HG03108 (cell line): ENCODE measurements around the gene PTGDS.

Experiments used
- ATAC-seq: cut with Tn5 transposase; IDR thresholded peaks from one replicate; pipeline ENCODE4 v1.9.1; 2021; ENCODE audit warnings: moderate library complexity; ENCODE audit not compliant: unreplicated experiment

PTGDS gene

DNA sequence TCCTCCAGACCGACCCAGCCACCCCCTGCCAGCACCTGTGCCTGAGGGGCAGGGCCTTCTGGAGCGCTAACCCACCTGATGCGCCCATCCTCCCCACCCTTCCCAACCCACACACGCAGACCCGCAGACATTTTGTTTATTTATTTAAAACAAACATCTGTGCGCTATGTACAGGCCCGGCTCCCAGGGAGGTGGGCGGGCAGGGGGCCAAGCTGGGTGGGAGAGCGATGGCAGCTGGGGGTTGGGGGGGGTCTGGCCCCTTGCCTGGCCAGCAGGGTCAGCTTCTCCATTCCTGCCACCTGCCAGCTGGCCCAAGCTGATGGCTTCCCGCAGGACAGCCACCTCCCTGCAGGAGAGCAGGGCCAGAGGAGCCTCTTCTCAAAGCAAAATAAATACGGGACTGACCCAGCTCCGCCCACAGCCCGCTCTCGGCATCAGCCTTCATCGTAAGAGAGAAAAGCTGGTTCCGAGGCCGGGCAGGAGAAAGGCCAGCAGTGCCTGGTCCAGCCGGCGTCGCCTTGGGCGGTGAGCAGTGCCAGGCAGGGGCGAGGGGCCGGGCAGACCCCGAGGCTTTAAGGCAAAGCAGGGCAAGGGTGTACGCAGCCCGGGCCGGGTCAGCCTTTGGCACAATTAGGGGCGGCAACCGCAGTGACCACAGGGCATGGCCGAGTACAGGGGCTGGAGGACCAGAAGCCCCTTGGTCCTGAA, 30.0 kb downstream of the PTGDS start:
- ATAC-seq = no peak

DNA sequence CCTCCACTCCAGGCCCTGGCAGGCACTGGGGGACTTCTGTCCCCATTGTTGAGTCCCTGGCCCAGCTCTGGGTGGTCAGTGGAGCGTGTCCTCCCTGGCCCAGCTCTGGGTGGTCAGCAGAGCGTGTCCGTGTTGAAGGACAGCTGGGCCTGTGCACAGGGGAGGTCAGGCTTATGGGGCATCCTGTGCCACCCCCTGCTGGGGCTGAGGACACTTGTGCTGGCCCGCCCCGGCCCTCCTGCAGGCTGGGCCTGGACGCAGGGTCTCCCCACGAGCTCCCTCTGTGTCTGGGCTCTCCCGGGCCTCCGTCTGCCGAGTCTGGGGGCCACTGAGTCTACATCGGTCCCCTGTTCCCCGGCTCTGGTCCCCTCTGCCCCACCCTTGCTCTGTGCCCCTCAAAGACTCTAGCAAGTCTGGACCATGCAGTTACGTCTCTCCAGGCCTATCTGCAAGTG, 30.5 kb downstream of the PTGDS start:
- ATAC-seq = no peak

DNA sequence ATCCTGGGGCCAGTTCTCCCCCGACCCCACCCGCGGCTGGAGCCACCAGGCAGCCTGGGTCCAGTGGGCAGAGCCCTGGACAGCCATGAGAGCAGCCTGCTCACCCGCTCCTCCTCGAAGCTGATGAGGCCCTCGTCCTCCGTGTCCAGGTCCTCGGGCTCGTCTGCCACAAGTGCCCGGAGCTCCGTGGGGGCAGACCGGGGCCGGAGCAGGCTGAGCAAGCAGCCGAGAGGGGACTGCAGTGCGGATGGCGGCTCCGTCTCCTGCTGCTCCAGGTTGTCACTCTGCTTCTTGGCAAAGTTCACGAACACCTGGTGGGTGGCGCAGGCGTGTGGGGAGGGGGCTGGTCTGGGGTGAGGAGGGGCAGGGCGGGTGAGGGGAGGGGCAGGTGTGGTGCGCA, 31.0 kb downstream of the PTGDS start:
- no peak for ATAC-seq

DNA sequence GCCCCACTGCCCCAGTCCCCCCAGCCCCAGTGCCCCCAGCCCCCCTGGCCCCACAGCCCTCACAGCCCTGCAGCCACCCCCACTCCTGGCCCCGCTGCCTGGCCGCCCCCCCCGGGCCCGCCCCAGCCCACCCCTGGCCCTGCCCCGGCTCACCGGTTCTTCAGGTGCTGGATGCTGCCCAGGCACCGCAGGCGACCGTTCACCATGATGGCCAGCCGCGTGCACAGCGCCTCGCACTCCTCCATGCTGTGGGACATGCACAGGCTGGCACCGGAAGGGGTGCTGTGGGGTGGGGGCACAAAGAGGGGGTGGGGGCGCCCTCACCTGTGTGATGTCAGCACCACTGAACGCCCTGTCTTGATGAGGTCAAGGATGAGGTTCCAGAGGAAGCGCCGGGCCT, 31.9 kb downstream of the PTGDS start:
- no peak for ATAC-seq

DNA sequence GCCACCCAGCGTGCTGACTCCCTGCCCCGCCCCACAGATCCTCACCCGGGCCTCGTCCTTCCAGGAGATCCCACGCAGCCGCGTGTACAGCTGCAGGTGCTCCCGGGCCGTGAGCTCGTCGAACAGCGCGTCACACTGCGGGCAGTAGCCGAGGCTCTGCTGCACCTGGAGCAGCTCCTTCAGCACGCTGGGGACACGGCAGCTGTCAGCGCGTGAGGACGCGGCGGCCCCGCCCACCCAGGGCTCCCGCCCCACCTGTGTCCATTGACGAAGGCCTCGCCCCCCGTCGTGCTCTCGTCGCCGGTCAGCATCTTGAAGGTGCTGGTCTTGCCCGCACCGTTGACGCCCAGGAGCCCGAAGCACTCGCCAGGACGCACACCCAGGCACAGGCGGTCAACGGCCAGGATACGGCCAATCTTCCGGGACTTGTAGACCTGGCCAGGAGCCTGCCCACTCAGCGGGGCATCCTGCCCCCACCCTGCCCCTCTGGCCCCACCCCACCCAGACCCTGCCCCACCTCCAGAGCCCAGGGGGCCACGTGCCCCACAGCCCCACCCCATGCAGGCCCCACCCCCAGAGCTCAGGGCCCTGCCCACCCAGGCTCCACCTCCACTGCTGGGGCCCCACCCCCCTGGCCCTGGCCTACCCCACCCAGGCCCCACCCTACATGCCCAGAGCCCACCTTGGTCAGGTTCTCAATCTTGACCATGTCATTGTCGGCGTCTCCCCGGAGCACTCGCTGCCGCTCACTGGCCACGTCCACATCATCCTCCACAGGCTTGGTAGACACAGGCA, 32.8 kb downstream of the PTGDS start:
- no peak for ATAC-seq

DNA sequence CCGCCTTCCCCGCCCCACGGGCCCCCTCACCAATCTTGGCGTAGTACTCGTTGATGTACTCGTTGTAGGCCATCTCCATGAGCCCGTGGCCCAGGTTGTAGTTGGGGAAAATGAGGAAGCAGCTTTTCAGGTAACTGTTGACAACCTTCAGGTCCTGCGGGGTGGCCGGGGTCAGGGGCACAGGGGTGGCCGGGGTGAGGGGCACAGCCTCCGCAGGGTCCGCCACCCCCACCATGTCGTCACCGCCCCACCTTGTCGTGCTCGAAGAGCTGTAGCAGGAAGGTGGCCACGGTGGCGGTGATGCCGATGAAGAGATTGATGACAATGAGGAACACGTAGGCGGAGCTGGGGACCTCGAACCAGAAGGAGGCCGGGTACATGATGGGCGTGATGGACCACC, 33.9 kb downstream of the PTGDS start:
- no peak for ATAC-seq

DNA sequence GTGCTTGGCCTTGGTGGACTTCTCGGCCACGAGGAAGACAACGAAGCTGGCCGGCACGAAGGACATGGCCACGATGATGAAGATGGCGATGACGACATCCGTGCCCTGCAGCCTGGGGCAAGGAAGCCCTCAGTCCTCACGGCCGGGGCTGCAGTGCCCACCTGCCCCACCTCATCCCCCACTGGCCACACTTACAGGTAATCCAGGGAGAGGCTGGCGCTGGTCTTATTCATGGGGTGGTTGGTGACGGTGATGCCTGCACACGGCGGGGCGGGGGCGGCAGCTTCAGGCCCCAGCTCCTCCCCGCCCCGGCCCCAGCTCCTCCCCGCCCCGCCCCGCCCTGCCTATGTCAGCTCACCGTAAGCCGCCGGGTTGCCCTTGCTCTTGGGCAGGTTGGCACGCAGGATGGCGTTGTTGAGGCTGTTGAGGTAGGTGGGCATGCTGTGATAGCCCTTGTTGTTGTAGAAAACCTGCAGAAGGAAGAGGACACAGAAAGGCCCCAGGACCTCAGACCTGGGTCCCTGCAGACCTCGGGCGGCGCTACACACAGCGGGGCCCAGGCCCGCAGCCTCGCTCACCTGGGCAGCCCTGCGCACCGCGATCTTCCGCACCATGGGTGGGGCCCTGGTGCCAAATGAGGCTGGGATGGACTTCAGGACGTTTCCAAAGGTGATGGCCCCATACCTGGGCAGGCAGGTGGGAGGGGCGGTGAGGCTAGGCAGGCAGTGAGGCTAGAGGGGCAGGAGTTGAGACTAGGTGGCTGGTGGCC, 34.8 kb downstream of the PTGDS start:
- no peak for ATAC-seq

DNA sequence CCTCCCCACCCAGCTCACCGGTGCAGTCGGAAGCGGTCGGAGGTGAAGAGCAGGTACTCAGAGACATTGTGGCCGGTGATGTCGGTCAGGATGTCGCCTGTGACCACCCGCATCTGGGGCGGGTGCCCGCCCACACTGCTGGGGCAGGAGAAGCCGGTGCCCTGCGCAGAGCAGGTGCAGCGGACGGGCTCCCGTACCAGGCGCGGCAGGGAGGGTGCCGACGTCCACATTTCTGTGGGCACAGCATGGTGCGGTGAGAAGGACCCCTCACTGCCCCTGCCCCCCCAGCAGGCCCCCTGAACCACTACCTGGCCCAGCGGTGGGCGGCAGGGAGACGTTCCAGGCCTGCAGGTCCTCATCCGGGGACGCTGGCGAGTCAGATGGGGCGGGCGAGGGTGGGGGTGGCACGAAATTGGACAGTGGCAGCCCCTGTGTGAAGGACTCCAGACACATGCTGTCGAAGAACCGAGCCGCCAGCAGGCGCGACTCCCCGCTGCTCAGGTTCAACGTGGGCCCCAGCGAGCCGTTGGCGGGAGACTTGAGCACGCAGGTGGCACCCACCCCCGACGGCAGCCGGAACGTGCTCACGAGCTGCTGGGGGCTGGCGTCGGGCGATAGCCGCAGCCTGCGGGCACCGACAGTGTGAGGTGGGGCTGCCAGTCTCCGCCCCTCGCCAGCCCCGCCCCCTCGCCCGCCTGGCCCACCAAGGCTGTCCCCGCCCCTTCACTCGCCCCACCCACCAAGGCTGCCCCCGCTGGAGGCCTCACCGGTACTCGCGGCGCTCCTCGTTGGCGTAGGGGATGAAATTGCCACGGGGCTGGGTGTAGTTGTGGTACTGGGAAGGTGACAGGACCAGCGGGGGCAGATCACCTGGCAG, 35.6 kb downstream of the PTGDS start:
- ATAC-seq = no peak

DNA sequence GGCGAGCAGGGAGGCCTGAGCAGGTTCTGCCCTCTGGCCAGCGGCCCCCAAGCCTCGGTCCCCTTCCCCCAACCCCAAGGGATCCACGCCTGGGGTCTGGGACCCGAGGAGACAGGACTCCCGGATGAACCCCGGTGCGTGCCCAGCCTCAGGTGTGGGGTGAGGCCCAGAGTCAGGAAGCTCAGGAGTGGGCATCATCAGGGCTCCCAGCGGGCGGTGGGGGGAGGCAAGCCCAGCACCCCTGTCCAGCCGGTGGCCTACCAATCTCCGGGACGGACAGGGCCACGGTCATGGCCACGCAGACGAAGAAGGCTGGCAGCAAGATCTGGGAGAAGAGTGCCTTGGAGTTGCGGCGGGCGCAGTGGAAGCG, 36.3 kb downstream of the PTGDS start:
- no peak for ATAC-seq

DNA sequence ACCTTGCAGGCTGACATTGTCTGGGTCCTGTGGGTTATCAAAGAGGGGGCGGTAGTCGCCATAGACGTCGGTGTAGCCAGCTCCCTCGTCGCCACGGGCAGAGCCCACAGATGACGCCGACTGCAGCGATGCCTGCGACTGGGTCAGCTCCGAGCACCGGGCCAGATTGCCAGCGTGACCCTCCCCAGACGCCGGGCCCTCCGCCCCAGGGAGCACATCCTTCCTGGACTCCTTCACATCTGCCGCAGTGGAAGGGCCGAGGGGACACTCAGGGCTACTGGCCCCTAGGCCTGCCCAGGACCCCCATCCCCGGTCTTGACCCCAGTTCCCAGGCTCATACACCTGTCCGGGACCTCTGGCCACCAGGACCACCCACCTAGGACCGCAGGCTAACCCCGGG, 36.9 kb downstream of the PTGDS start:
- ATAC-seq = no peak

DNA sequence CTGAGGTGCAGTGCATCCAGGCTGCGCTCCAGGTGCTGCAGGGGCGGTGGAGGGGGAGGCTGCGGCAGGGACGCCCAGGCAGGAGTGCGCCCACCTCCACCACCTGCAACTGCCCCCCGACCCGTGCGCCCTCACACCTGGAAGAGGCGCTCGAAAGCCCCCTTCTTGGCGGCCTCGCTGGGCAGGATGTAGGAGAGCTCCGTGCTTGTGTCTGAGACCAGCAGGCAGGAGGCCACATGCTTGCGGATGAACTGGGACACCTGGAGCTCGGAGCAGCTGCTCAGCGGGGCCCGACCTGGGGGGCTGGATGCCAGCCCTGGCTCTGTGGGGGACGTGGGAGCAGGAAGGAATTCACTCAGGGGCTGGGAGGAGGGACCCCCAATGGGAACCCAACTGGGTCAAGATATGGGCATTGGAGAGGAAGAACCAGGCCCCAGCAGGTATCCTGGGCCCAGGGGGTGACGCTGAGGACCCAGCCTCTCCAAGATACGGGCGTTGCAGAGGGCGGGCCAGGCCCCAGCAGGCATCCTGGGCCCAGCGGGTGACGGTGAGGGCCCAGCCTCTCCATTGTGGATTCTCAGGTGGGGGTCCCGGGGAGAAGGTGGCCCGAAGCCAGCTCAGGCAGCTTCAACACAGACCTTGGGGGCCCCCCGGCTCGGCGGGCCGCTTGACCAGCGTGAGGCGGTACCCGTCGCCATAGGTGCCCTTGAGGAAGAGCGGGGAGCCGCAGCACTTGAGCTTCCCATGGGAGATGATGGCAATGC, 37.7 kb downstream of the PTGDS start:
- no peak for ATAC-seq

DNA sequence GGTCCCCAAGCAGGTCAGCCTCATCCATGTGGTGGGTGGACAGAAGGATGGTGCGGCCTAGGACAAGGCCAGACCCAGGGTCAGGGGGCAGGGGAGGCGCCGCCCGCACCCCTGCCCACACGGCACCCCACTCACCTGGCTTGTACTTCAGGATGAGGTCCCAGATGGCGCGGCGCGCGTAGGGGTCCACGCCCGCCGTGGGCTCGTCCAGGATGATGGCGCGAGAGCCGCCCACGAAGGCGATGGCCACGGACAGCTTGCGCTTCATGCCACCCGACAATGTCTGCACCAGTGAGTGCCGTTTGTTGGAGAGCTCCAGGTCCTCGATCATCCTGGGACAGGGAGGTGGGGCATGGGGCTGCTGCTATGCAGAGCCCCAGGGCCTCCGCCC, 38.2 kb downstream of the PTGDS start:
- no peak for ATAC-seq

DNA sequence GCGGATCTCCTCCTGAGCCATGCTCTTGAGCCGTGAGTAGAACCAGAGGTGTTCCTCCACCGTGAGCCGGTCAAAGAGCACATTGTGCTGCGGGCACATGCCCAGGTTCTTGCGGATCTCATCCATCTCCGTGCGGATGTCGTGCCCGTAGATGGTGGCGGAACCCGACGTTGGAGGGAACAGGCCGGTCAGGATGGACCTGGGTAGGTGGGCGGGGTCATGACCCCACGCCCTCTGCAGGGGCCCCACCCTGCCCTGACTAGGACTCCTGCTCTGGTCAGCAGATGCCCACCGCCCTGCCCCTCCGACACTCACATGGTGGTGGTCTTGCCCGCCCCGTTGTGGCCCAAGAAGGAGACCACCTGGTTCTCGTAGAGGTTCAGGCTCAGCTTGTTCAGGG, 38.7 kb downstream of the PTGDS start:
- no peak for ATAC-seq

DNA sequence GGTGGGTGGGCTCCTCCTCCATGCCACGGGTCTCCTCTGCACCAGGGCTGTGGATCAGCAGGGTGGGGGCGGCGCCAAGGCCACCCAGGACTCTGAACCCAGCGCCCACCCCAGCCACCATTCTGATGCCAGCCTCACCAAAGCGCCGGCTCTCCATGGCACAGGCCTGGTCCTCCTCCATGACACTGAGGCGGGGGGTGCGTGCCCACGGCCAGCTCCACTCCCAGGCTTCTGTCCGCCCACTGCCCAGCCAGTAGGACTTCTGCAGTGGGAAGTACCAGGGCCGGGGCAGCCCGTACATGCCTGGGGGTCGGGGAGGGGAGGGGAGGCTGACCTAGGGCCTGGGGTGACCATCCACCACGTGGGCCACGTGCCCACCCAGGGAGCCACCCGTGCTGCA, 39.1 kb downstream of the PTGDS start:
- no peak for ATAC-seq

DNA sequence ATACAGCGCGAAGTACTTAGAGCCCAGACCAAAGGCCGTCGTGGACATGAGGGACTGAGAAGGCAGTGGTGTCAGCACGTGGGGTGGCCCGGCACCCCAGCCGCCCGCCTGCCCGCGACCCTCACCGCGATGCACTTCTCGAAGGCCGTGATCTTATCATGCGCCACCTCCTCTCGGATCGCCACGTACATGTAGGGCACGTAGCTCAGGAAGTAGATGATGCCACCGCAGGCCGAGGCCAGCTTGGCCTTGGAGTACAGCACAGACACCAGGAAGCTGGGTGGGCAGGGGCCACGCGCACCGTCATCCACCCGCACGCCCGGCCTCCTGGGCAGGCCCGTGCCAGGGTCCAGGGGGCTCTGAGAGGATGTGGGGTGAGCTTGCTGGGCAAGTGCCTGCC, 39.8 kb downstream of the PTGDS start:
- no peak for ATAC-seq

DNA sequence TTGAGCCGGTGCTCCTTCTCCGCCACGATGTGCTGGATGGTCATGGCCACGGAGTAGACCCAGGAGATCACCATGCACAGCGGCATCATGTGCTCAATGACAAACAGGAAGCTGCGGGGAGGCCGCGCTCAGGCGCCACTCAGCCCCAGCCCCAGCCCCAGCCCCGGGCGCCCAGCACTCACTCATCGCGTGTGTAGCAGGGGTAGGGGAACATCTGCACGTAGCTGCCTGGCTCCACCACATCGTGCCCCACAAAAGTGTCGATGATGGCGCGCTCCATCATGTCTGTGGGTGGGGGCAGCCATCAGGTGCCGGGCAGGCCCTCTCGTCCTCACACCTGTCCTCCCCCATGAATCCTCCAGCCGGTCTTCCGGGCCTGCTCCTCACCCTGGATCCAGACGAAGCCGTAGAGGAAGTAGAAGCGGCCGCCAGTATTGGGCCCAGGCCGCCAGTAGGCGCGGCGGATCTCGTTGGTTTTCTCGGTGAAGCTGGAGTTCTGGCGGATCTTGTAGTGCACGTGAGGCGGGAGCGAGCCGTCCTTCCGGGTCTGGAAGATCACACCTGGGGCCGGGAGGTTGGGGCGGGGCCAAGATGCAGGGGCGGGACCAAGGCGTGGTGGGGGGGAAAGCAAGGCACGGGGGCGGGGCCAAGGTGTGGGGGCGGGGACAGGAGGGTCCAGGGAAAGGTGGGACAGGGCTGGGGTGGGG, 40.6 kb downstream of the PTGDS start:
- no peak for ATAC-seq

DNA sequence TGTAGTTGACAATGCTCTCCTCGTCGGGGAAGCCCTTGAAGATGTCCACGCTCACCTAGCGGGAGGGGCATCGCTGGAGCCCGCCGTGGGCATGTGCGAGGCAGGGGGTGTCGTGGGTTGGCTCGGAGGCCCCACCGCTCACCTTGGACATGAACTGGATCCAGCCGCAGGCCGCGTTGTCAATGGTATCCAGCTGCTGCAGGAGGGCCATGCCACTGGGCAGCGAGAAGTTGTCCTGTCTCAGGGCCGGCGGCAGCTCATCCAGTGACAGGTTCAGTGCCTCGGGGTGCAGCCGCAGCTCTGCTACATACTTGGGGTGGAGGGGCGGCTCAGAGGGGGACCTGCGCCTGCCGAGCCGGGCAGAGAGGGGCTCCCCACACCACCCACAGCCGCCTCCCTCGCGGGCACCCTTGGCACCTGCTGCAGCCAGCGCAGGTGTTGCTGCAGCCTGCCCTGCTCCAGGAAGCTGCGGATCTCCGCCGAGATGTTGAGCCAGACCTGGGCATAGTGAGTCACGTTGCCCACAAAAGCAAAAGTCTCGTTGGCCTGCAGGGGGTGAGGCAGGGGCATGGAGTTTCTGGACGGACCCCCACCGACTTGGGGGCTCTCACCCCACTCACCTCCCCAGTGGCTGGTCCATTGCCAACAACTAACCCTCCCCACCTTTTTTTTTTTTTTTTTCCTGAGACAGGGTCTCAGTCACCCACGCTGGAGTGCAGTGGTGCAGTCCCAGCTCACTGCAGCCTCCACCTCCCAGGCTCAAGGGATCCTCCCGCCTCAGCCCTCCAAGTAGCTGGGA, 41.7 kb downstream of the PTGDS start:
- ATAC-seq = no peak

DNA sequence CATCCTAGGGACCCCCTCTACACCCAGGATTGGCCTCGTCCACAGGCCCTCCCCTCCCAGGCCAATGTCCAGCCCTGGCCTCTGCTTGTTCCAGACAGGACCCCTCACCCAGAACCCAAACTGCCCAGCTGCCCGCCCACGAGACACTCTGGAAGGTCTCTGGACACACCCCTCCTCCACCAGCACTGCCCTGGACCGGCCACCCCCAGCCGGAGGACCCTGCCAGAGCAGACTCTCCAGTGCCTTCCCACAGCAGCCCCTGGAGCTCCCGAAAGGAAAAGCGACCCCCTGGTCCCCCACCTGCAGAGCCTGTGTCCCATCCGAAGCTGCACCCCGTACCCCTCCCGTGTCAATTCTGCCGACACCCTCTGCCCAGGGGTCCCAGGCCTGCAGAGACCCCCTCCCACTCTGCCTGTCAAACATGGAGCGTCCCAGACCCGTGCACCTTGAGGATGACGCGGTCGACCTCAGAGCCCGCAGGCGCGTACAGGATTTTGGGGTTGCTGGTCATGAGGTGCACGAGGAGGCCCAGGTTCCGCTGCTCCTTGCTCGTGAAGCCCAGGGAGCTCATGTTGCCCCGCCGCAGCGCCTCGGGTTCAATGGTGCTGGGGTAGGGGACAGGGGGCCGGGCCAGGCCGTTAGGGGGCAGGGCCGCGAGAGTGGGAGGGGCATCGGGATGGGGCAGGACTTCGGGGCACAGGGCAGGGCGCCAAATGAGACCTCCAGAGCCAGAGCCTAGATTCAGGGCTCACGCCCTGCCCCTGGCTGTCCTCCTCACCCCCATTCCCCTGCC, 42.8 kb downstream of the PTGDS start:
- ATAC-seq = no peak
